Endodermal cell (in vitro differentiated cells): ENCODE results near the gene NUAK2. TPM values are rescaled to one million over a fixed set of nuclear protein-coding genes. Genes with fewer than 3 reads are reported as not detected.

Experiments
- DNase-seq: peaks from one replicate; pipeline ENCODE4 v3.0.0-alpha.2; 2017
- H3K27ac ChIP-seq: 2 replicates; pipeline ENCODE4 v1.5.1; 2013; ENCODE audit warnings: mild to moderate bottlenecking, low read depth, low read length, moderate library complexity
- H3K27me3 ChIP-seq: 2 replicates; pipeline ENCODE4 v1.6.1; 2013; ENCODE audit warnings: mild to moderate bottlenecking, low read length, moderate library complexity; ENCODE audit not compliant: insufficient read depth, control insufficient read depth, poor library complexity, severe bottlenecking
- H3K36me3 ChIP-seq: 2 replicates; pipeline ENCODE4 v1.7.0; 2013; ENCODE audit warnings: mild to moderate bottlenecking, low read length, moderate library complexity; ENCODE audit not compliant: control insufficient read depth, insufficient read depth
- H3K4me1 ChIP-seq: one replicate; pipeline ENCODE4 v1.7.0; 2013; ENCODE audit warnings: low read length; ENCODE audit not compliant: control insufficient read depth, insufficient read depth
- H3K4me3 ChIP-seq: 2 replicates; pipeline ENCODE4 v1.5.1; 2013; ENCODE audit warnings: mild to moderate bottlenecking, low read length, moderate library complexity
- H3K9ac ChIP-seq: 2 replicates; pipeline ENCODE4 v1.6.1; 2013; ENCODE audit warnings: mild to moderate bottlenecking, low read length, moderate library complexity; ENCODE audit not compliant: poor library complexity, severe bottlenecking; ENCODE audit errors: extremely low read depth
- H3K9me3 ChIP-seq: 2 replicates; pipeline ENCODE4 v1.6.1; 2013; ENCODE audit warnings: mild to moderate bottlenecking, low read length, moderate library complexity; ENCODE audit not compliant: control insufficient read depth
- H3K27ac Mint-ChIP-seq: 2 replicates; pipeline ENCODE4 v1.8.0; 2020; ENCODE audit warnings: mixed read lengths
- H3K27me3 Mint-ChIP-seq: 2 replicates; pipeline ENCODE4 v1.8.0; 2021; ENCODE audit warnings: mild to moderate bottlenecking, mixed read lengths; ENCODE audit not compliant: insufficient read depth
- H3K36me3 Mint-ChIP-seq: 2 replicates; pipeline ENCODE4 v1.8.0; 2020; ENCODE audit warnings: low read depth, mixed read lengths
- H3K4me1 Mint-ChIP-seq: 2 replicates; pipeline ENCODE4 v1.8.0; 2020; ENCODE audit warnings: mixed read lengths
- H3K4me3 Mint-ChIP-seq: 2 replicates; pipeline ENCODE4 v1.8.0; 2020; ENCODE audit warnings: mild to moderate bottlenecking, moderate library complexity, mixed read lengths
- H3K9me3 Mint-ChIP-seq: 2 replicates; pipeline ENCODE4 v1.8.0; 2020; ENCODE audit warnings: mild to moderate bottlenecking, mixed read lengths
- CTCF ChIP-seq: fragments of 200-600 bp; sonication (generic); conservative IDR thresholded peaks from 2 replicates; pipeline ENCODE4 v1.5.0; 2021; ENCODE audit warnings: antibody characterized with exemption, mild to moderate bottlenecking
- WGBS, 2 experiments: methylation state at CpG; one replicate each; pipeline versions ENCODE4 v1.1.5 to v1.1.7; 2013; ENCODE audit warnings: missing lambda C conversion rate in 2 of 2, mixed read lengths in 1 of 2; ENCODE audit not compliant: insufficient coverage in 1 of 2, insufficient read length in 1 of 2; 5-methylcytosine and 5-hydroxymethylcytosine counted together
- total RNA-seq, 2 donors: library from RNA; stranded (reverse); fragmentation: NEBNext Ultra II Directional in 1 of 2; extraction: Animal tissue kit (Norgen Biotek cat#: 25700) in 1 of 2; gene quantifications; 2 replicates in 1 of 2; 3 replicates in 1 of 2; pipeline ENCODE4 v1.2.1, GENCODE V29; 2021

Gene NUAK2
- total RNA-seq, 2 donors from 2014 or later, result 13.4 to 19.1 TPM

GRCh38 chr1:205274041-205274691 lies 47.4 kb downstream of the NUAK2 start:
- Histone ChIP-seq H3K9me3 (no peaks in the 10 kb centered on the region), H3K9ac (no peak overlapping the region), H3K4me1 (peaks cover 3% of the 10 kb centered on the region), H3K36me3 (no peaks in the 10 kb centered on the region), H3K27me3 (no peaks in the 10 kb centered on the region), H3K27ac (no peak overlapping the region), H3K4me3 (no peak overlapping the region)
- Mint-ChIP-seq H3K4me3 (no peak overlapping the region), H3K27me3 (no peaks in the 10 kb centered on the region), H3K9me3 (no peaks in the 10 kb centered on the region), H3K36me3 (no peaks in the 10 kb centered on the region), H3K4me1 (peaks cover 6% of the 10 kb centered on the region), H3K27ac (no peak overlapping the region)
- 84 to 85% methylated on average over 4 to 8 of the region's 8 CpGs for WGBS, 2 experiments
- DNase-seq, result peak; percentile 78
- no peak for TF ChIP-seq CTCF

GRCh38 chr1:205273551-205273982 lies 48.0 kb downstream of the NUAK2 start:
- no peak overlapping the region for H3K4me3 Mint-ChIP-seq
- H3K9ac ChIP-seq, result no peak overlapping the region
- no peaks in the 10 kb centered on the region for H3K36me3 ChIP-seq
- no peaks in the 10 kb centered on the region for H3K9me3 Mint-ChIP-seq
- H3K36me3 Mint-ChIP-seq, result no peaks in the 10 kb centered on the region
- peaks cover 3% of the 10 kb centered on the region for H3K4me1 ChIP-seq
- H3K4me1 Mint-ChIP-seq, result peaks cover 6% of the 10 kb centered on the region
- no peak overlapping the region for H3K27ac Mint-ChIP-seq
- no peaks in the 10 kb centered on the region for H3K27me3 Mint-ChIP-seq
- peak; percentile 99 for TF ChIP-seq CTCF
- 14 to 24% methylated on average over 3 to 7 of the region's 7 CpGs for WGBS, 2 experiments
- no peaks in the 10 kb centered on the region for H3K9me3 ChIP-seq
- H3K27ac ChIP-seq, result no peak overlapping the region
- no peak overlapping the region for H3K4me3 ChIP-seq
- peak; percentile 97 for DNase-seq
- H3K27me3 ChIP-seq, result no peaks in the 10 kb centered on the region

DNA sequence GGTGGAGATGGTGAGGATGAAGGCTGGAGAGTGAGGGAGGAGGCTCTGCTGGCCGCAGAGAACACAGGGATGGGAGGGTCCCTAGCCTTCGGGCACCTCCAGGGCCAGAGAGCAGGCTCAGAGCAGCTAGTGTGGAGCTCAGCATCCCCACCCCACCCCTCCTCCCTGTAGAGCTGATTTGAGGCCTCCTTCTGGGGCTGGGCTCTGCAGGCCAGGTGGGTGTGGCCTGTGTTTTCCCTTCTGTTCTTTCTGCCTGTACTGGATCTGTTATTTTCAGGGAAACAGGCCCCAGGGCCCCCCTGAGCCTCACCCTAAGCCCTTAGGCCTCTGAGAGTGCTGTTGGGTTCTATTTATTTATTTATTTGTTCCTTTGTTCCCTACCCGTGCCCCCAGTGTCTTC lies 49.0 kb downstream of the NUAK2 start:
- H3K4me3 Mint-ChIP-seq, result no peak overlapping the region
- H3K9me3 Mint-ChIP-seq, result no peaks in the 10 kb centered on the region
- WGBS, 2 experiments, result 89% methylated on average over 3 of the region's 3 CpGs; no CpG with 5 or more reads in 1 of the 2 experiments
- no peaks in the 10 kb centered on the region for H3K27me3 ChIP-seq
- H3K9me3 ChIP-seq, result no peaks in the 10 kb centered on the region
- H3K4me1 ChIP-seq, result peaks cover 3% of the 10 kb centered on the region
- DNase-seq, result no peak
- no peak overlapping the region for H3K4me3 ChIP-seq
- H3K27ac Mint-ChIP-seq, result no peak overlapping the region
- no peak overlapping the region for H3K9ac ChIP-seq
- TF ChIP-seq CTCF, result no peak
- H3K36me3 Mint-ChIP-seq, result no peaks in the 10 kb centered on the region
- no peak overlapping the region for H3K27ac ChIP-seq
- no peaks in the 10 kb centered on the region for H3K36me3 ChIP-seq
- no peaks in the 10 kb centered on the region for H3K27me3 Mint-ChIP-seq
- peaks cover 6% of the 10 kb centered on the region for H3K4me1 Mint-ChIP-seq
